Mononuclear cell (primary cell): Measurements from ENCODE around the gene TMEM176A. TPM values are rescaled to one million over a fixed set of nuclear protein-coding genes. Genes with fewer than 3 reads are reported as not detected.
"Not testable (repeated sequence)": the region's sequence is repeated elsewhere in the genome, so short reads cannot be mapped to it uniquely, and the experiment has no call there.

Experiments
- H3K27me3 ChIP-seq: 2 replicates; pipeline ENCODE4 v1.6.0; 2011; ENCODE audit warnings: low read length, control low read depth; ENCODE audit not compliant: insufficient read depth
- H3K4me1 ChIP-seq: 2 replicates; pipeline ENCODE4 v1.5.1; 2011; ENCODE audit warnings: mild to moderate bottlenecking, low read length, control low read depth; ENCODE audit not compliant: insufficient read depth
- H3K4me3 ChIP-seq: 2 replicates; pipeline ENCODE4 v1.5.1; 2011; ENCODE audit warnings: mild to moderate bottlenecking, low read length, moderate library complexity
- H3K9me3 ChIP-seq: 2 replicates; pipeline ENCODE4 v1.5.1; 2011; ENCODE audit warnings: low read depth, mild to moderate bottlenecking, control low read depth, low read length
- total RNA-seq: library from RNA; depleted of rRNA; stranded (reverse); fragments of >200 nt; gene quantifications from one replicate; pipeline ENCODE4 v1.2.3, GENCODE V29; 2012

Gene TMEM176A
- total RNA-seq, 1 donor, result 2.1 TPM

DNA sequence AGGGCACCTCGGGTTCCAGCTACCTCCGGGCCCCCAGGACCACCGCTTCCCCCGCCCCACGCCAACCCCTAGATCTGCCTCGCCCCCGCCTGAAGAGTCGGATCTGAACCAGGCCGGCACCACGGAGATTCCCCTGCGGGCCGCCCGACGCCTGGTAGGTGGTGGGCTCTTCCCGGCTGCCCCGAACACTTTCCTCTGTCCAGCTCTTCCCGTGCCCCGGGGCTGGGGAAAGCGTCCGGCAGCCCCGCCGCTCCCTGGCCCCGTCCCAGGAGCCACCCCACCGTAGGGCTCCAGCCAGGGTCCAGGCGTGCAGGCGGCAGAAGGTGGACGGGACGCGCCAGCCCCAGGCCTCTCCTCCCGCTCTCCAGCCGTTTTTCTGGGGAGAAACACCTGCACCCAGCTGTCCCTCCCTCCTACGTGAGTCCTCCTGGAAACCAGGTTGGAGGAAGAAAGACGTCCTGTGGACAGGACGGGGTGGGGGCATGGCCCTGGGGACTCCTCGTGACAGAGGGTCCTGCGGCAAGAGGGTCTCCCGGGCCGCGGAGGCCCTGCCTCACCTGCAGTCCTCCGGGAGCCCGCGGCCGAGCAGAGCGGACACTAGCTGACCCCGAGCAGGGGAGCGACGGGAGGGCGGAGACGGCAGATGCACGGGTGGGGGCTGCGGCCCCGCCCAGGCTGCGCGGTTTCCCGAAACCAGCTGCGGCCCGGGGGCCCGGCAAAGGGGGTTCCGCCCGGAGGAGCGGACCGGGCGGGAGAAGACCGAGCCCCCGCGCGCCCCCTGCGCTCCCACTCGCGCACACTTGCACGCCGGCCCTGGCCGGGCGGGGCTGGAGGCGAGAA lies 608 bp upstream of the TMEM176A start, which contains the start of gene TMEM176B:
TSS of gene TMEM176B (minus strand) at position 624 of the 840 bp plus-strand sequence. CDS start 3,795 bp downstream, outside the sequence.
- Histone ChIP-seq H3K9me3 (no peaks in the 10 kb centered on the region), H3K27me3 (peaks cover 55% of the 10 kb centered on the region), H3K4me3 (peak within 1 kb of the TSS; percentile 25), H3K4me1 (peaks cover 22% of the 10 kb centered on the region)

DNA sequence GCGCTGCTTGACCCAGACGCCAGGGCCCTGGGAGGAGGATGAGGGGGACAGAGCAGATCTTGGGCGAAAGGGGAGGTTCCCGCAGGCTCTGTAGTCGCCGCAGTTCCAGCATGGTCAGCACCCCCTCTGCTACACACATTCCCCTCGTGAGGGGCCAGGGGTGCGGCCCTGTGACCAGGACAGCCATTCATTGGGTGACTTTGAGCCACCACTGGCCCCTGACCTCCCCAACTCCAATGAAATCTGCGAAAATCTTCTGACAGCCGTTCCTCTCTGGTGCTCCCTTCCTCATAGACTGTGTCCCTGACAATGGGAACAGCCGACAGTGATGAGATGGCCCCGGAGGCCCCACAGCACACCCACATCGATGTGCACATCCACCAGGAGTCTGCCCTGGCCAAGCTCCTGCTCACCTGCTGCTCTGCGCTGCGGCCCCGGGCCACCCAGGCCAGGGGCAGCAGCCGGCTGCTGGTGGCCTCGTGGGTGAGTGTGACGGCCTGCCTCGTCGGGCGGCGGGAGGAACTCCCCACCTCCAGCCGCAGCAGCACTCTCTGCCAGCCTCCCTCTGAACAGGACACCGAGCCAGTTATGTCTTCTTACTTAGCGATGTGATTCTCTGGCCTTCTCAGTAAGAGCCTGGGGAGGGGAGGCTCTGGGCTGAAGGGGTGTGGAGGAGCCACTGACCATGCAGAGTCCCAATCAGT lies 825 bp downstream of the TMEM176A start:
- Histone ChIP-seq H3K4me1 (peaks cover 22% of the 10 kb centered on the region), H3K4me3 (no peak overlapping the region), H3K9me3 (peaks cover 9% of the 10 kb centered on the region), H3K27me3 (peaks cover 52% of the 10 kb centered on the region)

DNA sequence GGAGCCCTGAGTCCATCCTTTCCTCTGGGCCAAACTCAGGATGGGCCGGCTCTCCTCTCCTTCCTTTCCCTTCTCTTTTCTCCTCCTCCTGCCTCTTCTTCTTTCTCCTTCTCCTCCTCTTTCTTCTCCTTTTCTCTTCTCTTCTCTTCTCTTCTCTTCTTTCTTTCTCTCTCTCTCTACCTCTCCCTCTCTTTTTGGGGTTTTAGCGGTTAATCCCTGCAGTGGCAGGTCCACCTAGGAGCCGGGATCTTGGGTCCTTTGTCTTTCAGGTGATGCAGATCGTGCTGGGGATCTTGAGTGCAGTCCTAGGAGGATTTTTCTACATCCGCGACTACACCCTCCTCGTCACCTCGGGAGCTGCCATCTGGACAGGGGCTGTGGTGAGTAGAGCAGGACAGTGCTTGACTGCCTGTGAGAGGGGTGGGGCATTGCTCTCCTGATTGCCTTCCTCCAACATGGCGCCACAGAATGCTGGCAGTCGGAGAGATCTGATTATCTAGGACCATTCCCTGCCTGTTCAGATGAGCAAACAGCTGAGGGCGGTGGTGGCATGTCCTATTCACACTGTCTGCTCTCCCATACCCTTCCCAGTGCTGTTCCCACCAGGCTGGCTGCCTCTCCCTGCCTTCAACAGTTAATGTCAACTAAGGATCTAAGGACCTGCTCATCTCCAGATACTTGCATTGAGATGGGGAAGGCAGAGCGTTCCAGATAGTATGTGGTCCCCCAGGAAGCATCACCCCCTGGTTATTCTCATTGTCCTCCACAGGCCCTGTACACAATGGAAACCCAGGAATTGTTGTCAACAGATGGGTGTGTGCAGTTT lies 1.6 kb downstream of the TMEM176A start:
- Histone ChIP-seq H3K4me1 (peaks cover 22% of the 10 kb centered on the region), H3K27me3 (peaks cover 51% of the 10 kb centered on the region), H3K4me3 (no peak overlapping the region), H3K9me3 (peaks cover 14% of the 10 kb centered on the region)

DNA sequence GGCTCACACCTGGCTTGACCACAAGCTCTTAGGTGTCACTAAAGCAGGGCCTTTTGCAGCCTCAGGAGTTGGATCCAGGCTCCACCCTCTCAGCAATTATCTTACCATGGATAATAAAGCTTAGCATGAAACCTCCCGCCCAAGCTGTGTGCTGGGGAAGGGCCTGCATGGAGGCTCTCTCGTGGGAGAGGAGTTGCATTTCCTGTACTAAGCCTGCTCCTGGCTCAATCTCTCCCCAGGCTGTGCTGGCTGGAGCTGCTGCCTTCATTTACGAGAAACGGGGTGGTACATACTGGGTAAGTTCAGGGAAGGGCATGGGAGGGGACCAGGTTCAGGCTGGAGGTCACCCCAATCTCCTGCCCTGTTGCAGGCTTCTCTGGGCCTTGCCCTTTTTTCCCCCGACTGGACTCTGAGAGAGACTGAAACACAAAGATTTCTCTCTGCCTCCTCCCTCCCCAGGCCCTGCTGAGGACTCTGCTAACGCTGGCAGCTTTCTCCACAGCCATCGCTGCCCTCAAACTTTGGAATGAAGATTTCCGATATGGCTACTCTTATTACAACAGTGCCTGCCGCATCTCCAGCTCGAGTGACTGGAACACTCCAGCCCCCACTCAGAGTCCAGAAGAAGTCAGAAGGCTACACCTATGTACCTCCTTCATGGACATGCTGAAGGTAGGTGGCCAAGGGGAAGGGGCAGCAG lies 2.7 kb downstream of the TMEM176A start:
- H3K4me1 ChIP-seq, result peaks cover 22% of the 10 kb centered on the region
- peaks cover 14% of the 10 kb centered on the region for H3K9me3 ChIP-seq
- no peak overlapping the region for H3K4me3 ChIP-seq
- H3K27me3 ChIP-seq, result peaks cover 46% of the 10 kb centered on the region

DNA sequence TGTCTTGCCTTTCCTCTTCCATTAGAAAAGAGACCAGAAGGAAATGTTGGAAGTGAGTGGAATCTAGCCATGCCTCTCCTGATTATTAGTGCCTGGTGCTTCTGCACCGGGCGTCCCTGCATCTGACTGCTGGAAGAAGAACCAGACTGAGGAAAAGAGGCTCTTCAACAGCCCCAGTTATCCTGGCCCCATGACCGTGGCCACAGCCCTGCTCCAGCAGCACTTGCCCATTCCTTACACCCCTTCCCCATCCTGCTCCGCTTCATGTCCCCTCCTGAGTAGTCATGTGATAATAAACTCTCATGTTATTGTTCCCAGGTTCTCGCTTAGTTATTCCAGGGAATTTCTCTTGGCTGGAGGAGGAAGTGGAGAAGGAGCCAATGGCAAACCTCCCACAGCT lies 4.2 kb downstream of the TMEM176A start:
- Histone ChIP-seq H3K27me3 (peaks cover 33% of the 10 kb centered on the region), H3K4me3 (no peak overlapping the region), H3K4me1 (peaks cover 17% of the 10 kb centered on the region), H3K9me3 (peaks cover 14% of the 10 kb centered on the region)

DNA sequence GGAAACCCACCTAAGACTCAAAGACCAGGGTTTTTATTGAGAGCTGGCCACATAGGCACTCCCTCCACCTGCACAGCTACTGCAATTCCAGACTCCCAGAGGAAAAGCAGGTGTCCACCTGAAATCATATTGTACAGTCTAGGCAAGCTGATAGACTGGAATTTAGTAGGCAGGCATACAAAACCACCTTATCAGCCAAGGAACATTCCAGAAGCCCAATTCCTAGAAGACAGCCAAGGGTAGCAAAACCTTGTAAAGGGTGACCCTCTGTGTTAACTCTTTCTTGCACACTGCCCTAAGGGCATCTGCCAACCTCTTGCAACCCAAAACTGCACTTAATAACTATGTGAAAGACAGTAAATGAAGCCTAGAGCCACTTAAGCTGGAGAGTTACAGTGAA lies 5.3 kb downstream of the TMEM176A start:
- Histone ChIP-seq H3K4me1 (peaks cover 9% of the 10 kb centered on the region), H3K4me3 (no peak overlapping the region), H3K9me3 (peaks cover 14% of the 10 kb centered on the region), H3K27me3 (peaks cover 25% of the 10 kb centered on the region)

DNA sequence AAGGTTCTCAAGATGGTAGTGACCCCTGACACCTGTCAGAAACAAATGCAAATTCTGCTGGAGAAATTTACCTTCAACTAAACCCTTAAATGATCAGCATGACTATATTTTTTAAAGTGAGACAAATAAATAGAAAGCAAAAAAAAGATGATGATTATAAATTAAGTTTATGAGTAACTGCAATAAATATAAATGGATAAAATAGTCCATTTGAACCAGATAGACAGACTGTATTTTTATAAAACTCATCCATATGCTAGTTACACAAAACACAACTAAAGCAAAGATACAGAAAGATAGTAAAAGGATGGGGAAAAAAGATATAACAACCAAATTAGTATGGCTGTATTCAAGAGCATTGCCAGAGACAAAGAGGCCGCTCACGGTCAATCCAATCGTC lies 5.9 kb downstream of the TMEM176A start:
- peaks cover 14% of the 10 kb centered on the region for H3K9me3 ChIP-seq
- no peak overlapping the region for H3K4me3 ChIP-seq
- H3K4me1 ChIP-seq, result peaks cover 3% of the 10 kb centered on the region
- peaks cover 19% of the 10 kb centered on the region for H3K27me3 ChIP-seq

DNA sequence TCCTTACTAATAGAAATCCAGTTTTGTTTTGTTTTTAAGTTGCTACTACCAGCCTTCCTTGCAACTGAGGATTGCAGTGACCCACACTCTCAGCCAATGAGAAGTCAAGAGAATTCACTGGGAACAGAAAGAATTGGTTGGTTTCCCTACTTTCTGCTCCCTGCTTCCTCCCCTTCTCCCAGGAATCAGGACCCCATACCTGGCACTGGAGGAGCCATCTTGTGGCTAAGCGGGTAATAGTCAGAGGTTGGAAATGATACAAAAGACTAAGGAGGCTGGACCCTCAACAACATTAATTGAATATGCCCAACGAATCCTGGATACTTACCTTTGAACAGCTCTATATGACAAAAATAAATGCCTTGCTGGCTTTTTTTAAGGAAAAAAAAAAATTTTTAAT lies 6.3 kb downstream of the TMEM176A start:
- Histone ChIP-seq H3K27me3 (peaks cover 16% of the 10 kb centered on the region), H3K4me1 (no peaks in the 10 kb centered on the region), H3K9me3 (peaks cover 14% of the 10 kb centered on the region), H3K4me3 (no peak overlapping the region)

DNA sequence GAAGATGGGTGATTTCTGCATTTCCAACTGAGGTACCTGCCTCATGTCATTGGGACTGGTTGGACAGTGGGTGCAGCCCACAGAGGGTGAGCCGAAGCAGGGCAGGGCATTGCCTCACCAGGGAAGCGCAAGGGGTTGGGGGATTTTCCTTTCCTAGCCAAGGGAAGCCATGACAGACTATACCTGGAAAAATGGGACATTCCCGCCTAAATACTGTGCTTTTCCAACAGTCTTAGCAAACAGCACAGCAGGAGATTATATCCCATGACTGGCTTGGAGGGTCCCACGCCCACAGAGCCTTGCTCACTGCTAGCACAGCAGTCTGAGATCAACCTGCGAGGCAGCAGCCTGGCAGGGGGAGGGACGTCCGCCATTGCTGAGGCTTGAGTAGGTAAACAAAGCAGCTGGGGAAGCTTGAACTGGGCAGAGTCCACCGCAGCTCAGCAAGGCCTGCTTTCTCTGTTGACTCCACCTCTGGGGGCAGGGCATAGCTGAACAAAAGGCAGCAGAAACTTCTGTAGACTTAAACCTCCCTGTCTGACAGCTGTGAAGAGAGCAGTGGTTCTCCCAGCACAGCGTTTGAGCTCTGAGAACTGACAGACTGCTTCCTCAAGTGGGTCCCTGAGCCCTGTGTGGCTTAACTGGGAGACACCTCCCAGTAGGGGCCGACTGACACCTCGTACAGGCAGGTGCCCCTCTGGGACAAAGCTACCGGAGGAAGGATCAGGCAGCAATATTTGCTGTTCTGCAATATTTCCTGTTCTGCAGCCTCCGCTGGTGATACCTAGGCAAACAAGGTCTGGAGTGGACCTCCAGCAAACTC lies 7.3 kb downstream of the TMEM176A start:
- H3K27me3 ChIP-seq, H3K4me3 ChIP-seq, H3K4me1 ChIP-seq: not testable (repeated sequence)
- peaks cover 14% of the 10 kb centered on the region for H3K9me3 ChIP-seq

DNA sequence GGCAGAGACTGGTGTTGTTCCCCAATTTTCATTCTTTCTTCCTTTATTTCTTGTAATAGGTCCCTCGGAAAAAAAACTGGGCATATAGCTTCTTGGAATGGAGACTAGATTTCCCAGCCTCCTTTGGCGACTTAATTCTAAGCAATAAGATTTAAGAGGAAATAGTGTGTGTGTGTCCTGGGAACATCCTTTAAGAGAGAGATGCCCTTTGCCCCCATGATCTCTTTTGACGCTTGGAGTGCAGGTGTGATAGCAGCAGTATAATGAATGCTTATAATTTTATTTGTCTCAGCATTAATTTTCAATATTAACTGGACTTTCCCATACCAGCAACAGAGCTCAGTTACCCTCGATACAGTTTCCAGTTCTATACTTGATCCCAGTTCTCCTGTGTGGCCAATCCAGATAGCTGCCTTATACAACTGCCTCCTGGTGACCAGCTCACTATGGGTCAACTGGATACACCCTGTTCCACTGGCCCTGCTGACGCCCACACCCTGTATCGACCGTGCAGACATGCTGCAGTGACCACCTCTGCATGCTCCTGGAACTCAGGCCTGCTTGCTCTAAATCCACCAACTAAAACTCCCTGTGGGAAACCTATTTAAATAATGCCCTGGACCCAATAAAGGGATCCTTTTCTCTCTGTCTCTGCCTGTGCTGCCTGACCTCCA lies 13.9 kb downstream of the TMEM176A start:
- Histone ChIP-seq H3K27me3 (peaks cover 19% of the 10 kb centered on the region), H3K9me3 (peaks cover 14% of the 10 kb centered on the region), H3K4me1 (no peaks in the 10 kb centered on the region), H3K4me3 (no peak overlapping the region)

DNA sequence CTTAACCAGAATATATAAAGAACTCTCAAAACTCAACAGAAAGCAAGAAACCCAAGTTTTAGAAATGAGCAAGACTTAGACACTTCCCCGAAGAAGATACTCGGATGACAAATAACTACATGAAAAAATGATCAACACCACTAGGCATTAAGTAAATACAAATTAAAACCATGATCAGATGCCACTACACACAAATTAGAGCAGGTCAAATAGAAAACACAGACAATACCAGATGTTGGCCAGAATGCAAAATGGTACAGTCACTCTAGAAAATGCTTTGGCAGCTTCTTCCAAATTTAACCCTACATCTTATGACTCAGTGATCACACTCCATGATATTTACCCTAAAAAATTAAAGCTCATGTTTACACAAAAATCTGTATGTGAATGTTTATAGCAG lies 18.4 kb downstream of the TMEM176A start:
- H3K9me3 ChIP-seq, result peaks cover 14% of the 10 kb centered on the region
- peaks cover 19% of the 10 kb centered on the region for H3K27me3 ChIP-seq
- no peak overlapping the region for H3K4me3 ChIP-seq
- H3K4me1 ChIP-seq, result no peaks in the 10 kb centered on the region

DNA sequence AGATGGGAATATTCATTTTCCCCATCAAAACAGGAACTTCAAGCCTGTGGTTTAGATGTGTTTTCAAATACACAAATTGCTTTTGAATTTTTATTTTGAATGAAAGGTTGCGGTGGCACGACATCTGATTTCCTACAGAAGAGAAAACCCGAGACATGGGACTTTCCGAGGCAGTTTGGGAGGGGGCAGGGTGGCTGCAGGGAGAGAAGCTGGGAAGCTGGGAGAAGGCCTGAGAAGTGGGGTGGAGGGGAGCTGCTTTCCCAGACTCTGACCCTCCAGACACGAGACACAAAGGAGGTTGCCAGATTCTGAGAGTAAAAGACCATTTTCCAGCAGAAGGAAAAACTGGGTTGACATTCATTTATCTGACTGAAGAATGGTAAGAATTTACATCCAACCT lies 19.6 kb downstream of the TMEM176A start:
- no peak overlapping the region for H3K4me3 ChIP-seq
- peaks cover 19% of the 10 kb centered on the region for H3K27me3 ChIP-seq
- peaks cover 14% of the 10 kb centered on the region for H3K9me3 ChIP-seq
- H3K4me1 ChIP-seq, result no peaks in the 10 kb centered on the region

DNA sequence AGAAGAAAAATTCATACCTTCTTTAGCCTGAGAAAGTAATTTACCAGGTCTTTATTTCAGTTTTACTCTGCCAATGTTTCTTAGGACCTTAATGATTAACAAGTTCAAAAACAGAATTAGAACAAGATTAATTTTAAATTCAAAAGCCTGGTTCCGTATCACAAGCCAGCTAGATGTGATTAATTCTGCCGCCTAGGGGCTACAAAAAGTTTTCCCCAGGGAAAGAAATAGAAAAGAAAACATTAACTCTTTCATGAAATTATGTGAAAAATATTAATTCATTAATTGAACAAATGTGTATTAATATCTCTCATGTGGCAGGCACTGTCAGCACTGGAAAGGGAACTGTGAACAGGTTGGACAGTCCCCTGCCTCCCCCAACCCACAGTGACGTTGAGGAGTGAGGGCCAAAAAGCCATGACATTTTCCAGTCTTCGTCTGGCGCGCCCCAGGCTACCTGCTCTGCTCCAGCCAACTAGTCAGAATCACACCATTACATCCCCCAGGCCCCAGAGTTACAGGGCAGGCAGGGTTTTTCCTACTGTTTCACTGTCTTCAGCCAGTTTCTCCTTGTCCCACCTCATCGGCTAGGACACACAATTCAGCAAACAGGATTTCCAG lies 20.1 kb downstream of the TMEM176A start:
- H3K9me3 ChIP-seq, result peaks cover 13% of the 10 kb centered on the region
- no peaks in the 10 kb centered on the region for H3K4me1 ChIP-seq
- no peak overlapping the region for H3K4me3 ChIP-seq
- H3K27me3 ChIP-seq, result peaks cover 19% of the 10 kb centered on the region
